ENCODE measurements around the gene GOLGA7B.

The GOLGA7B gene

GRCh38 chr10:97849687-97850402 lies at the start of gene GOLGA7B:
TSS of gene GOLGA7B (plus strand) at chr10:97849843. CDS start at chr10:97850304, 461 bp downstream.
- in situ Hi-C loops (cut with MboI; ENCODE audit: low sequenced_read_pairs) = no loop called here

GRCh38 chr10:97800474-97800873 lies 49.2 kb upstream of the GOLGA7B start:
- in situ Hi-C loops (cut with MboI; ENCODE audit: low sequenced_read_pairs) = no loop called here

- in situ Hi-C loops (cut with MboI; ENCODE audit: low sequenced_read_pairs) = no loop called here
Measured at GRCh38 chr10:97801422-97801821, 48.2 kb upstream of the GOLGA7B start.

- in situ Hi-C loops (cut with MboI; ENCODE audit: low sequenced_read_pairs) = no loop called here
Measured at GRCh38 chr10:97805096-97805884, 44.4 kb upstream of the GOLGA7B start.

- in situ Hi-C loops (cut with MboI; ENCODE audit: low sequenced_read_pairs) = no loop called here
Measured at GRCh38 chr10:97805949-97806348, 43.7 kb upstream of the GOLGA7B start.

GRCh38 chr10:97810446-97810845 lies 39.2 kb upstream of the GOLGA7B start:
- in situ Hi-C loops (cut with MboI; ENCODE audit: low sequenced_read_pairs) = no loop called here

- in situ Hi-C loops (cut with MboI; ENCODE audit: low sequenced_read_pairs) = no loop called here
Measured at GRCh38 chr10:97811958-97812357, 37.7 kb upstream of the GOLGA7B start.

- in situ Hi-C loops (cut with MboI; ENCODE audit: low sequenced_read_pairs) = no loop called here
Measured at GRCh38 chr10:97812696-97813095, 36.9 kb upstream of the GOLGA7B start.

- in situ Hi-C loops (cut with MboI; ENCODE audit: low sequenced_read_pairs) = no loop called here
Measured at GRCh38 chr10:97813311-97813710, 36.3 kb upstream of the GOLGA7B start.

- in situ Hi-C loops (cut with MboI; ENCODE audit: low sequenced_read_pairs) = no loop called here
Measured at GRCh38 chr10:97814996-97815395, 34.6 kb upstream of the GOLGA7B start.

GRCh38 chr10:97816609-97817008 lies 33.0 kb upstream of the GOLGA7B start:
- in situ Hi-C loops (cut with MboI; ENCODE audit: low sequenced_read_pairs) = no loop called here

GRCh38 chr10:97818572-97818971 lies 31.1 kb upstream of the GOLGA7B start:
- in situ Hi-C loops (cut with MboI; ENCODE audit: low sequenced_read_pairs) = no loop called here

- in situ Hi-C loops (cut with MboI; ENCODE audit: low sequenced_read_pairs) = no loop called here
Measured at GRCh38 chr10:97820096-97820704, 29.4 kb upstream of the GOLGA7B start.

- in situ Hi-C loops (cut with MboI; ENCODE audit: low sequenced_read_pairs) = no loop called here
Measured at GRCh38 chr10:97821308-97822038, 28.2 kb upstream of the GOLGA7B start.

- in situ Hi-C loops (cut with MboI; ENCODE audit: low sequenced_read_pairs) = no loop called here
Measured at GRCh38 chr10:97822261-97822687, 27.4 kb upstream of the GOLGA7B start.

GRCh38 chr10:97823734-97824133 lies 25.9 kb upstream of the GOLGA7B start:
- in situ Hi-C loops (cut with MboI; ENCODE audit: low sequenced_read_pairs) = no loop called here

GRCh38 chr10:97825020-97825760 lies 24.5 kb upstream of the GOLGA7B start:
- in situ Hi-C loops (cut with MboI; ENCODE audit: low sequenced_read_pairs) = no loop called here

- in situ Hi-C loops (cut with MboI; ENCODE audit: low sequenced_read_pairs) = no loop called here
Measured at GRCh38 chr10:97826892-97827291, 22.8 kb upstream of the GOLGA7B start.

- in situ Hi-C loops (cut with MboI; ENCODE audit: low sequenced_read_pairs) = no loop called here
Measured at GRCh38 chr10:97827702-97828291, 21.8 kb upstream of the GOLGA7B start.

GRCh38 chr10:97828721-97829120 lies 20.9 kb upstream of the GOLGA7B start:
- in situ Hi-C loops (cut with MboI; ENCODE audit: low sequenced_read_pairs) = no loop called here
